ENCODE data around the gene HINFP.
"Not testable (repeated sequence)": the region's sequence is repeated elsewhere in the genome, so short reads cannot be mapped to it uniquely, and the experiment has no call there.

The HINFP gene

DNA sequence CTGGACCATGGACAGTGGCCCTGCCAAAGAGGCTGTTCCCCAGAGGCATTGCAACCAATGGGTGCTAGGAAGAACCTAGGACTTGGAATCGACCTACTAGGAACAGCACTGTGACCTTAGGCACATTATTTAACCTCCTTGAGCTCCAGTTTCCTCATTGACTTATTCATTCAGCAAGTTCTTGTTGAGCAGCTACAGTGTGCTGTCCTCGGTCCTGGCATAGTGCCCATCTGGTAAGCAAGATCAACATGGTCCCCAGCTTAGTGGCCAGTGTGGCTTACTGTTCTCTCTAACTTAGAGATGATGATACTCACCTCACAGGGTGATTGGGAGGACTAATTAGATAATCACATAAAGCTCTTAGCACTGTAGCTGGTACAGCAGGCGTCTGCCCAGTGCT lies 35.7 kb downstream of the HINFP start:
- peak; percentile 48 for DNase-seq

DNA sequence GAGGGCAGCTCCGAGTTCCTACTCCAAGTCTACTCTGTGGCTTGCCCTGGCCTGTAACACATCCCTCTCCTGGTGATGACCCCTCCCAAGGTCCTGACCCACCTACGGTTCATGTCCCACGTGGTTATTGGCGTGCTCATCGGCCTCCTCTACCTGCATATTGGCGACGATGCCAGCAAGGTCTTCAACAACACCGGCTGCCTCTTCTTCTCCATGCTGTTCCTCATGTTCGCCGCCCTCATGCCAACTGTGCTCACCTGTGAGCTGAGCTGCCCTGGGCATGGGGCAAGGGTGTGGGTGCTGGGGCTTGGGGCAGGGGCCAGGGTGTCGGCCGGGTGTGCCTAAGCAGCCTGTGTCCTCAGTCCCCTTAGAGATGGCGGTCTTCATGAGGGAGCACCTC lies 37.1 kb downstream of the HINFP start:
- DNase-seq = no peak

DNA sequence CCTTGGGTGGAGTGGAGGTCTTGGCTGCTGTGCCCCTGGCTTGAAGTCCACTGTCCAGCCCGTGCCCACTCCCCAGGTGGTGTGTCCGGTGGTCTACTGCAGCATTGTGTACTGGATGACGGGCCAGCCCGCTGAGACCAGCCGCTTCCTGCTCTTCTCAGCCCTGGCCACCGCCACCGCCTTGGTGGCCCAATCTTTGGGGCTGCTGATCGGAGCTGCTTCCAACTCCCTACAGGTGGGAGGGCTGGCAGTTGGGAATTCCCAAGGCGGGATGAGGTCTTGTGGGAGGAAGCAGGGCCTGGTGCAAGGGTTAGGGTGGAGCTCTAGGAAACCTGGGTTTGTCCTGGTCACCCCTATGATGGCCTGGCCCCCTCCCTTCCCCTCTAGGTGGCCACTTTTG lies 38.8 kb downstream of the HINFP start:
- DNase-seq = no peak

GRCh38 chr11:119161871-119162270 lies 40.5 kb downstream of the HINFP start:
- no peak for DNase-seq

GRCh38 chr11:119166368-119167076 lies 45.1 kb downstream of the HINFP start:
- DNase-seq = peak; percentile 89

GRCh38 chr11:119167077-119167458 lies 45.7 kb downstream of the HINFP start:
- not testable (repeated sequence) for DNase-seq

GRCh38 chr11:119167933-119168332 lies 46.6 kb downstream of the HINFP start:
- DNase-seq = no peak

GRCh38 chr11:119168471-119169281 lies 47.3 kb downstream of the HINFP start, which contains the start of gene NLRX1:
Gene NLRX1 (plus strand): TSS chr11:119168725. CDS start chr11:119171404, 2,679 bp downstream.
- peak; percentile 93 for DNase-seq

DNA sequence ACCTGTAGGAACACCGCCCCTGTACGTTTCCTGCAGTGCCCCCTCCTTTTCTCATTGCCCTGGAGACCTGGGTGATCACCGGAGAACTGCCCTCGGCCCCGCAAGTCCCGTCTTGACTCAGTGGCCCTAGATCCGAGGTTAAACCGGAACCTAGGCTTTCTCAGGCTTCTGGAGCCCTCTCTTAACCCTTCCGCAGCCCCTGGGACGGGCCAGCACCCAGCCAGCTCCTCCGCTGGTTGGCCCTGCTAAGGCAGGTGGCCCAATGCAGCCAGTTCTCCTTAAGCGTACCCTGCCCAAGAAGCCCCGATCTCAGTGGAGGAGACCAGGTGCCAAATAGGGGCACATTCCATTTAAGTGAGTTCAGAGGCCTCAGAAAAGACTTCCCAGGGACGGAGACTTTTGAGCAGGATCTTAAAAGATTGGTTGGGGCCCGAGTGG lies 47.9 kb downstream of the HINFP start:
- DNase-seq = peak; percentile 66

DNA sequence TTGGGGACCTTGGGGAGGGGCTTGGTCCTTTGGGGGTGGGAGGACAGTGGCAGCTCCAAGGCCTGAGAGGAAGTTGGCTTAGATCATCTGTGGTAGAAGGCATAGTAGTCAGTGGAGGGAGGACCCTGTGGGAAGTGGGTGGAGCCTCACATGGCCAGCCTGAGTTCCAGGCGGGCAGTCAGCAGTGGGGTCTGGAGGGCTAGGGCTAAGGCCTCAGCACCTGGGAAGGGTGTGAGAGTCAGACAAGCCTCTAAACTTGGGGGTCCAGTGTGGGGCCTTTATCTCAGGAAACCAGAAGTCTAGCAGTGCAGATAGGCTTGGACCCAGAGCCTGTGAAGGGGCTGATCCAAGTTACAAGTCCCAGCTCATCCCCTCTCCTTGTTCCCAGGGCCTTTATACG lies 51.1 kb downstream of the HINFP start:
- DNase-seq = no peak

GRCh38 chr11:119173453-119173852 lies 52.1 kb downstream of the HINFP start:
- no peak for DNase-seq

DNA sequence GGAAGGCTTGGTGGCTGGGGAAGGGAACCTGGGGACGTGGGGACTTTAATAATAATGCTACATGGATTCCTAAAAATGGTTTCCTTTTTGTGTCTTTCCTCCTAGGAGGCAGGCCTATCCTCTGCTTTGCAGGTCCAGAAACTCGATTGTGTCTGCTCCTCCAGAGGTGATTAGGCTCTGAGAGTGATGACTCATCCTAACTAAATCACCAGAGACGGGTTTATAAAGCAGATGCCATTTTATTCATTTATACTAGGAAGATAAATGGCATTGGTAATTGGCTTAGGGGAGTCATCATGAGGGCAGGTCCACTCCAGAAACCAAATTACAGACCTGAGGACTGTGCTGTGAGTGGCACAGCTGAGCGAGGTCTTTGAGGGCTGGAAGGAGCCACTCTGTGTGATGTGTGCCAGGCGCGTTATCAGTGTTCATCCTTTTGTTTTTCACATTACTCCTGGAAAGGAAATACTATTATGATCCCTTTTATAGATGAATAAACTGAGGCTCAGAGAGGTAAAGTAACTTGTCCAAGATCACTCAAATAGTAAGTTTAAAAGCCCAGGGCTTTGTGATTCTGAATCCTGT lies 54.2 kb downstream of the HINFP start:
- peak; percentile 74 for DNase-seq

DNA sequence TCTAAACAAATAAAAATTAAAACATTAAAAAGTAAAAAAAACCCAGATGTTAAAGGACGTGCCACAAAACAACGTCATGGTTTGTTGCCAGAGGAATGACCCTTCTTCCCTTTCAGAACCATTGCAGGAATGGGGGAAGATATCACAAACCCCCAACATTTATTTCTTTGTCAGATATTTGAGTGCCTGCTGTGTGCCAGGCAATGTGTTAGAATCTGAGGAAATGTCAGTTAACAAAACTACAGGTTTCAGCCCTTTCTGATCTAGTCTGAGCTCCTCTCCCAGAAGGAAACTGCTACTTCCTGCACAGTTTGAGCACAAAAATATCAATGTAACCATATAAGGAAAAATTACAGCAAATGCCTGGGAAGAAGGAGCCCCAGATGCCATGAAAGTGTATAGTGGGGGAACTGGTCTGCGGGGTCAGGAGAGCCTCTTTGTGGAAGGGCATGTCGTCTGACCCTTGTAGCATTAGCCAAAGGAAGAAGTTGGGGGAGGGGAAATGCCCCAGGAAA lies 56.8 kb downstream of the HINFP start:
- DNase-seq = peak; percentile 41

DNA sequence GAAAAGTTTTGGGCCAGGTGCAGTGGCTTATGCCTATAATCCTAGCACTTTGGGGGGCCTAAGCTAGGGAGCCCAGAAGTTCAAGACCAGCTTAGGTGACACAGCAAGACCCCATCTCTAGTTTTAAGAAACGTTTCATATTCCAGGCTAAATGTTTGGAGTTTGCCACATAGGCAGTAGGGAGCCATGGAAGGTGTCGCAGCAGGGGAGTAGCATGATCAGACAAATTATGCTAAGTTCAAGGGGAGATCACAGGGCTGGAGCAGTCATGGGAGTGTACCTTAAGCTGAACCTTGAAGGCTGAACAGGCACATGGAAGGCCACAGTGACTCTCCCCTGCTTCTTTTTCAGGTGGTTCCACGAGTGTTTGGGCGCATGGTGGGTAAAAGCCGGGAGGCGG lies 58.0 kb downstream of the HINFP start:
- no peak for DNase-seq

- DNase-seq = peak; percentile 99
These were observed 58.6 kb downstream of the HINFP start for GRCh38 chr11:119179983-119180382.

DNA sequence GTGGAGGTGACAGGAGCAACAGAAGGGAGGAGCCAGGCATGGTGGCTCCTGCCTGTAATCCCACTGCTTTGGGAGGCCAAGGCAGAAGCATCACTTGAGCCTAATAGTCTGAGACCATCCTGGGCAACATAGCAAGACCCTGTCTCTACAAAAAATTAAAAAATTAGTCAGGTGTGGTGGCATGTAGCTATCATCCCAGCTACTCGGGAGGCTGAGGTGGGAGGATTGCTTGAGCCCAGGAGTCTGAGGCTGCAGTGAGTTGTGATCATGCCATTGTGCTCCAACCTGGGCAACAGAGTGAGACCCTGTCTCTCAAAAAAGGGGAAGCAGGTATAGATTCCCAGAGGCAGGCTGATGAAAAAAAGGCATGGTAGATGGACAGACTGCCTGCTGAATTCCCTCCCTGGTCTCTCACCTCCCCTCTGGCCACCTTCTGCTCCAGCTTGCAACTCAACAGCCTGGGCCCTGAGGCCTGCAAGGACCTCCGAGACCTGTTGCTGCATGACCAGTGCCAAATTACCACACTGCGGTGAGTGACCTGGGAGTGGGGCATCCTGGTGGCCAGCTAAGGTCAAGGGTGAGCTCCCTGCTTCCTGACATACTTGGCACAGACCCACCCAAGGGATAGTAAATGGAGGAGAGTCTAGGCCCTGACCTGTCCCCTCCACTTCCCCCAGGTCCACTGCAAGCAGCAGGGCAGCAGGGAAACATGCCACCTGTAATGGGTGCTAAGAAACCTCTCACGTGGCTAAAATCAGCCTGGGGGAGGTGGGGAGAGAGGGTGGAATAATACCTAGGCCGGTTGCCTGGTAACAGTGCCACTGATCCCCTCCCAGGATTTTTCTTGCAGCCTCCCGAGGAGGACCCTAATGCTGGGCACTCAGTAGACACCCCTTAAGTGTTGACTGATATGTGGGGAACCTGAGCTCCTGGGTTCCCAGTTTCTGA lies 59.6 kb downstream of the HINFP start:
- peak; percentile 37 for DNase-seq

GRCh38 chr11:119181677-119182412 lies 60.5 kb downstream of the HINFP start:
- DNase-seq = peak; percentile 84

- not testable (repeated sequence) for DNase-seq
These were observed 63.0 kb downstream of the HINFP start for GRCh38 chr11:119184399-119184798.
